T1000 (cell line): Measurements from ENCODE around the gene HYAL3.
"Not testable (repeated sequence)": the region's sequence is repeated elsewhere in the genome, so short reads cannot be mapped to it uniquely, and the experiment has no call there.

Experiments used
- DNase-seq: peaks from one replicate; lab custom pipeline; 2025; ENCODE audit warnings: mixed read lengths; lab: John Stamatoyannopoulos, UW

Gene HYAL3

GRCh38 chr3:50314342-50314741 is 15.1 kb upstream of the HYAL3 start:
- no peak for DNase-seq

DNA sequence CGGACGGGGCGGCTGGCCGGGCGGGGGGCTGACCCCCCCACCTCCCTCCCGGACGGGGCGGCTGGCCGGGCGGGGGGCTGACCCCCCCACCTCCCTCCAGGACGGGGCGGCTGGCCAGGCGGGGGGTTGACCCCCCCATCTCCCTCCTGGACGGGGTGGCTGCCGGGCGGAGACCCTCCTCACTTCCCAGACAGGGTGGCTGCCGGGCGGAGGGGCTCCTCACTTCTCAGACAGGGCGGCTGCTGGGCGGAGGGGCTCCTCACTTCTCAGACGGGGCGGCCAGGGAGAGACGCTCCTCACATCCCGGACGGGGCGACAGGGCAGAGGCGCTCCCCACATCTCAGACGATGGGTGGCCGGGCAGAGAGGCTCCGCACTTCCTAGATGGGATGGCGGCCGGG is 12.8 kb upstream of the HYAL3 start:
- not testable (repeated sequence) for DNase-seq

- DNase-seq: no peak
These were observed 5.4 kb upstream of the HYAL3 start for GRCh38 chr3:50304601-50305000.

GRCh38 chr3:50303013-50303815 is 4.0 kb upstream of the HYAL3 start, which contains the start of gene HYAL1:
Gene HYAL1 (minus strand): TSS chr3:50303574. CDS start chr3:50302956, 618 bp downstream.
- DNase-seq: no peak

GRCh38 chr3:50302095-50303012 is 3.1 kb upstream of the HYAL3 start:
- DNase-seq: no peak

GRCh38 chr3:50300681-50301254 is 1.6 kb upstream of the HYAL3 start:
- DNase-seq: no peak

DNA sequence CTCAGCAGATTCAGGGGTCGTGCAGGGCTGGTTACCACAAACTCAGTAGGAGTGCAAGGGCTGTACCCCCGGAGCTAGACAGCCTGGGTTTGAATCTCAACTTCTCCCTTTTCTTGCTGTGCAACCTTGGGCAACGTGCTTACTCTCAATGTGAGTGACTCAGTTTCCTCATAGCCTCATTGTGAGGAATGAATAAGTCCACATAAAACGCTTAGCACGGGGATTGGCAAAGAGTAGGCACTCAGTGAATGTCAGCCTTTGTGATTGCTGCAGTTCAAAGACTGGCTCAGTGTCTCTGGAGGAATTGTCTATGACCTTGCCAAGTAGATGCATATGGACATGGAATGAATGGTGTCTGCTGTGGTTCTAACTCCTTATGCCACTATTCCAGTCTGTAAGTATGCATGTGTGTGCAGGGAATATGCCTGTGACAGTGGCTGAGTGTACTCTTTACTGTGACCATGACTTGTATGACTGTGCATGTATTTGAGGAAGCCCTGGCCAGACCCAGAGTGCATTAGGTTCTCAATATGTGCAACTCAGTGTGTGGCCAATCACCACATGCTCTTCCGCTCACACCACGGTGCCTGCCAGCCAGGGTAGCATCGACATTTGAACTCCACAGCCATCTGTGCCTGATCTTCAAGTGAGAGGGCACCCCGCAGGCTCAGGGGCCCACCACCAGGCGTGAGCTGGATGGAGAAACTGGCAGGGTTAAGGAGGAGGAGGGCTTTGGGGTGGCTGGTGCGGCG is 900 bp upstream of the HYAL3 start:
- DNase-seq: no peak

DNA sequence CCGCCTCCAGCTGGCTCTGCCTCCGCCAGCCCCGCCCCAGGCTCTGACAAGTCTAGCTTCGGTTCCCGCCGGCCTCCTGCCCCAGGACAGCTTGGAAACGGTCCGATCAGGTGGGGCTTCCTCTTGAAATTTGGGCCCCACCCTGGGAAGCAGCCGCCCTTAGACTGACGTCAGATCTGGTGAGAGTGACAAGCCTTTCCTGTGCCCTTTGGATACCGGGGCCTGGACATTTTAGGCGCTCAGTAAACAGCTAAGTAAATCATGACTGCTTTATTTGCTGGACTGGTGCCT is 378 bp upstream of the HYAL3 start:
- no peak for DNase-seq

DNA sequence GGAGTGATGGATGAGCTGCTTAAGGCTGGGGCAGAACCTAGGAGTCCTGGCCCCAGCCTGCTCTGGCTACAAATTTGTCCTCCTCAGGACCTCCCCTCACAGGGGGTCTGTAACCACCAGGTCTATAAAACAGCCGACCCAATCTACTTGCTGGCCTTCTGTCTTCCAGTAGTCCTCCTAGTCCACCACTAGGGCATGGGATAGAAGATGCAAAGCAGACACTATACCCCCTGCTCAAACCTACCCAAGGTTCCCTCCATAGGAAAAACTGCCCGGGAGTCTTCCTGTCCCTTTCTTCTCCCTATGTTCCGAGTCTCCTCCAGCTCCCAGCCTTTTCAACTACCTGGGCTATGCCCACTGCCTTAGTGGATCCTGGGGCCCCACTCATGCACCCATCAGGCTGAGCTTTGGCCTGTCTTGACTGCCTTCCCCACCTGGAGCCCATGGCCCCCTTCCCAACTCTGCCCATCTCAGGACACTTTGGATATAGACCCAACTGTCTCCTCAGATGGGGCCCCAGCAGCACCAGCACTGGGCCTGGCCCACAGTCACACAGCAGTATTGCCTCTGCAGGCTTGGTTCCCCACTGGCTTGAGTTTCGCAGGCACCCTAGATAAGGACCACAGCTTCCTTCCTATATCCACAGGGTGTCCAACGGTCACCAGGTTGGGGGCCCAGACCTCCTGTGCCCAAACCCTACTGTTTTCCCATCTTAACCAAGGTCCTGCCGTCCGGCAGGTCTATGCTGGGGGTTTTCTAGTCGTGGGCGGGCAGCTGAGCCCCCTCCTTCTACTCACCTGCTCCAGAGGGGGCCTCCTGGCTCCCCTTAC is 1.1 kb downstream of the HYAL3 start:
- no peak for DNase-seq

DNA sequence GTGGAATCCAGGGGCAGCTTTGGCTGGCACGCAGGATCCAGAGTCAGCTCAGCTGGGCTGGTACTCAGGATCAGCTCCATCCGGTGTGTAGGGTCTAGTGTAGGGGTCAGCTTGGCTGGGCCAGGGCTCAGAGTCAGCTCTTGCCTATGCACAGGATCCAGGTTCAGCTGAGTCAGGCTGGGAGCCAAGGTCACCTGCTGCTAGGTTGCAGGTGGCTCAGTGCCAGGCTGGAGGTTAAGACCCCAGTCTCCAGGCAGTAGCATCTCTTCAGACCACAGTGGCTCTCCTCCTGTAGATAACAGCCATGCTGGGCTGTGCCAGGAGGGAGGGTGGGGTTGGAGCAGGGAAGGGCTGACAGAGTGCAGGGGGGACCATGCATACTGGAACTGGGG is 1.8 kb downstream of the HYAL3 start:
- no peak for DNase-seq

DNA sequence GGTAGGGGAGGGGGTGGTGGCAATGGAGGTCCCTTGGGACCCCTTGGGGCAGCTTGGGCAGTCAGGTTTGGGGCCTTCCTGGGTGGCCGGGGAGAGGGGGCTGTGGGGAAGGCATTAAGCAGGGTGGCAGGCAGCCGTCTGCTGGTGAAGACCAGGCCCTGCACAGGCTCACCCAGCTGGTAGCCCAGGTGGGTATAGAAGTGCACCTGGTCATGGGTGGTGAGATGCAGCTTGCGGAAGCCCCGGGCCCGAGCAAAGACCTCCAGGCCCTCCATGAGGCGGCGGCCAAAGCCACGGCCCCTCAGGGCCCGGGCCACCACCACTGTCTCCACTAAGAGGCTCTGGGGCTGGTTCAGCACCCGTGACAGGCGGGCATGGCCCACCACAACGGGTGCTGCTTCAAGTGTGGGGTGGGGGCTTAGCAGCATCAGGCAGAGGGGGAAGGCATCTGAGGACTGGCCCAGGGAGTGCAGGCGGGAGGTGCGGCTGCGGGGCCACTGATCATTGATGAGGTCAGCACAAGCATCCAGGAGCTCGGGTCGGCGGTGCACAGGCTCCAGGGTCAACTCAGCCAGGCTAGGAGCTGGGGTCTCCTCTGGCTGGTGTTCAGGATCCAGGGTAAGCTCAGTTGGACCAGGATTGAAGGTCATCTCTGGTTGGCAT is 2.4 kb downstream of the HYAL3 start:
- DNase-seq: no peak

- no peak for DNase-seq
These were observed 3.4 kb downstream of the HYAL3 start for GRCh38 chr3:50295553-50296431.

DNA sequence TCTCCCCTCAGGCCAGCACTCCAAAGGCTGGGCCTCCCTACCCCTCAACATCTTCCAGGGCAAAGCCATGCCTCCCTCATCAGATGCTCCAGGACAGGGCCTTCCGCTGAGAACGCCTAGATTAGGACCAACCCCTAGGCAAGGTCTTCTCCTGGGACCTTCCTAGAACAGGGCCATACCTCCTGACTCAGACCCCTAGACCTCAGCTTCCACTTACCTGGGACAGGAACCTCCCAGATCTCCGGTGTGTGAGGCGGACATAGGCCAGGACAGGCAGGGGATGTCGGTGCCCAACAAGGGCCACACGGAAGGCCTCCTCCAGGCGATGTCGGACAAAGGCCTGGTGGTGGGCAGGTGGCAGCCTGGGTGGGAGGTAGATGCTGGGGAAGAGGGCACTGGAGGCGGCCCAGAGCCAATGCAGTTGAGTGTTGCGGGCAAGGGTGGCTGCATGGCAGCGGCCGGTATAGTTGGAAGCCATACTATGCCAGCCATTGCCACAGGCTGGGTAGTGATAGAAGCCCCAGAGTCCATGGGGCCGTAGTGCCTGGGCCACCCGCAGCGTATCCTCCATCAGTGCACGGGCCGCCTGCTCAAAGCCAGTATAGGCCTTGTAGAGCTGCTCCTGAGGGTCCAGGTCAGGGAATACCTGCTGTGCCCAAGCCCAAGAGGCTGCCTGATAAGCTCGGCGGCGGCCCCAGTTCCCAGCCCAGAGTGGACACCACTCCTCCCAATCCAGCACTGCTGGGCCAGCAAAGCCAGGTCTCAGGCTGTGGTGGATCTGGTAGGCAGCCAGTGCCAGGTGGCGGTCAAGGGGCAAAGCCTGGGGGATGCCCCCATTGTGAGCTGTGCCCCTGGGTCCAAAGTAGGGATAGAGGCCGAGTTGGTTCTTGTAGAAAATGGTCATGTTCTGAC is 4.5 kb downstream of the HYAL3 start:
- DNase-seq: no peak

DNA sequence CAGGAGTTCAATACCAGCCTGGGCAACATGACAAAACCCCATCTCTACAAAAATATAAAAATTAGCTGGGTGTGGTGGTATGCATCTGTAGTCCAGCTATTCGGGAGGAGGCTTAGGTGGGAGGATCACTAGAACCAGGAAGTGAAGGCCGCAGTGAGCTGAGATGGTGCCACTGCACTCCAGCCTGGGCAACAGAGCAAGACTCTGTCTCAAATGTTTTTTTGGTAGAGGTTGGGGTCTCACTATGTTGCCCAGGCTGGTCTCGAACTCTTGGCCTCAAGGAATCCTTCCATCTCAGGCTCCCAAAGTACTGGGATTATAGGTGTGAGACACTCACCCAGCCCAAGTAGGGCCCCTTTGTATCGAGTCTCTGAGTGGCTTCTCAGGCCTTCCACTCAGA is 5.1 kb downstream of the HYAL3 start:
- no peak for DNase-seq

- no peak for DNase-seq
These were observed 6.0 kb downstream of the HYAL3 start for GRCh38 chr3:50293079-50293801.

- peak; percentile 97 for DNase-seq
These were observed 6.8 kb downstream of the HYAL3 start, which contains the start of gene IFRD2 for GRCh38 chr3:50292159-50293078. Gene IFRD2 (minus strand): TSS chr3:50292429. CDS start chr3:50292274, 155 bp downstream.
